K562 (cell line): ENCODE data around the gene HAGHL. TPM values are rescaled to one million over a fixed set of nuclear protein-coding genes. Genes with fewer than 3 reads are reported as not detected.

Experiments
- ATAC-seq: fragments of 200-7000 bp; cut with Tn5 transposase; 3 replicates; pipeline ENCODE4 v1.9.1; 2020; ENCODE audit warnings: moderate library complexity
- BruUV-seq: library from RNA; stranded (reverse); fragments of 400-500 nt; replicated peaks from 2 replicates; lab custom pipeline; 2021; lab: Mats Ljungman, UMichigan
- CTCF ChIA-PET: fragments of 300-600 bp; formaldehyde crosslinking; extraction: SDS; loops from one replicate; lab custom pipeline; 2021; ENCODE audit warnings: low intra/inter-chr PET ratio; lab: Yijun Ruan, JAX
- POLR2A ChIA-PET: fragments of 300-600, 350-650 bp; sonication (Branson Sonifier 250); formaldehyde crosslinking; extraction: SDS; loops from one replicate; lab custom pipeline; 2021; ENCODE audit warnings: antibody characterized with exemption, inconsistent platforms; lab: Yijun Ruan, JAX
- DNase-seq, 4 experiments: peaks; one replicate each; pipeline versions ENCODE4 v3.0.0 to v3.0.0-alpha.2; 2011 to 2018; ENCODE audit warnings: low spot score in 3 of 4, mixed read lengths in 3 of 4; ENCODE audit errors: extremely low read depth in 1 of 4
- FAIRE-seq: peaks from 2 replicates; lab custom pipeline; 2011; peaks lifted over from hg19 to GRCh38; lab: Jason Lieb, UNC
- H2AFZ ChIP-seq: 2 replicates; pipeline ENCODE4 v1.6.0; 2011; ENCODE audit warnings: low read depth, low read length, control low read depth, inconsistent platforms
- H3K27ac ChIP-seq: fragments of 200-600 bp; 3 replicates; pipeline ENCODE4 v1.8.0; 2011; ENCODE audit warnings: low read depth, mild to moderate bottlenecking, control low read depth, inconsistent platforms, low read length, moderate library complexity, mixed read lengths; ENCODE audit errors: extremely low read depth
- H3K27me3 ChIP-seq, 2 experiments: fragments of 300-600 bp in 1 of 2; 2 replicates in 1 of 2; 3 replicates in 1 of 2; pipeline versions ENCODE4 v1.6.0 to v1.8.0; 2011; ENCODE audit warnings: inconsistent platforms in 2 of 2, low read length in 2 of 2, mild to moderate bottlenecking in 1 of 2, mixed read lengths in 1 of 2, moderate library complexity in 1 of 2; ENCODE audit not compliant: control insufficient read depth in 2 of 2, insufficient read depth in 2 of 2
- H3K36me3 ChIP-seq: fragments of 300-600 bp; 3 replicates; pipeline ENCODE4 v1.8.0; 2011; ENCODE audit warnings: mild to moderate bottlenecking, low read length, inconsistent platforms; ENCODE audit not compliant: control insufficient read depth, insufficient read depth
- H3K4me1 ChIP-seq, 2 experiments: fragments of 200-600 bp in 1 of 2; replicated peaks in 1 of 2; 2 replicates in 1 of 2; 3 replicates in 1 of 2; pipeline versions ENCODE4 v1.5.1 to v1.8.0; 2011; ENCODE audit warnings: inconsistent platforms in 2 of 2, low read length in 2 of 2, mild to moderate bottlenecking in 1 of 2, mixed read lengths in 1 of 2, moderate library complexity in 1 of 2; ENCODE audit not compliant: control insufficient read depth in 2 of 2, insufficient read depth in 2 of 2
- H3K4me2 ChIP-seq: 2 replicates; pipeline ENCODE4 v1.6.1; 2011; ENCODE audit warnings: low read length, control low read depth, inconsistent platforms, mixed read lengths; ENCODE audit not compliant: insufficient read depth
- H3K4me3 ChIP-seq: fragments of 200-600 bp; sonication (generic), shearing (Covaris generic); 2 replicates; pipeline ENCODE4 v1.5.1; 2016; ENCODE audit warnings: control low read depth, inconsistent platforms
- H3K79me2 ChIP-seq: fragments of 200-600 bp; 3 replicates; pipeline ENCODE4 v1.8.0; 2011; ENCODE audit warnings: low read length, inconsistent platforms; ENCODE audit not compliant: control insufficient read depth, insufficient read depth
- H3K9ac ChIP-seq, 2 experiments: 2 replicates each; pipeline versions ENCODE4 v1.6.0 to v1.6.1; 2011; ENCODE audit warnings: low read depth in 2 of 2, low read length in 2 of 2, control low read depth in 1 of 2, inconsistent platforms in 1 of 2, mild to moderate bottlenecking in 1 of 2, mixed read lengths in 1 of 2; ENCODE audit not compliant: insufficient read depth in 1 of 2
- H3K9me1 ChIP-seq: one replicate; pipeline ENCODE4 v1.6.0; 2011; ENCODE audit warnings: inconsistent platforms, mild to moderate bottlenecking, low read length, moderate library complexity; ENCODE audit not compliant: control insufficient read depth, insufficient read depth
- H3K9me3 ChIP-seq: replicated peaks from 2 replicates; pipeline ENCODE4 v1.5.1; 2011; ENCODE audit warnings: low read depth, low read length, inconsistent platforms; ENCODE audit not compliant: control insufficient read depth, insufficient read depth
- H4K20me1 ChIP-seq: replicated peaks from 2 replicates; pipeline ENCODE4 v1.6.1; 2011; ENCODE audit warnings: low read length, inconsistent platforms, mixed read lengths; ENCODE audit not compliant: control insufficient read depth, insufficient read depth
- CSDE1 ChIP-seq, 2 experiments: fragments of 450-650 bp; IDR thresholded peaks; 2 replicates each; pipeline ENCODE4 v1.6.1; 2016; ENCODE audit warnings: mild to moderate bottlenecking in 1 of 2
- CTBP1 ChIP-seq: fragments of 450-650 bp; IDR thresholded peaks from 2 replicates; pipeline ENCODE4 v1.6.1; 2016; ENCODE audit warnings: borderline replicate concordance
- CTCFL ChIP-seq: IDR thresholded peaks from 2 replicates; pipeline ENCODE4 v1.6.1; 2011; ENCODE audit warnings: borderline replicate concordance, low read depth, mild to moderate bottlenecking, moderate library complexity, low read length; ENCODE audit not compliant: insufficient read depth, poor library complexity, severe bottlenecking
- GTF2B ChIP-seq: IDR thresholded peaks from 2 replicates; pipeline ENCODE4 v1.6.1; 2011; ENCODE audit not compliant: insufficient read length; ENCODE audit errors: extremely low read depth
- HMBOX1 ChIP-seq: sonication (generic); IDR thresholded peaks from 2 replicates; pipeline ENCODE4 v1.6.1; 2016
- PBX2 ChIP-seq, 2 experiments: IDR thresholded peaks in 1 of 2; conservative IDR thresholded peaks in 1 of 2; 2 replicates each; pipeline ENCODE4 v1.6.1; 2016; ENCODE audit warnings: low read depth in 2 of 2, mild to moderate bottlenecking in 1 of 2, missing compliant biosample characterization in 1 of 2, missing genetic modification characterization in 1 of 2, moderate library complexity in 1 of 2
- PML ChIP-seq: IDR thresholded peaks from 2 replicates; pipeline ENCODE4 v1.6.1; 2012; ENCODE audit warnings: low read length, inconsistent platforms
- PYGO2 ChIP-seq: fragments of 450-650 bp; IDR thresholded peaks from 2 replicates; pipeline ENCODE4 v1.6.1; 2016; ENCODE audit warnings: mild to moderate bottlenecking, missing genetic modification characterization, moderate library complexity, missing compliant biosample characterization
- SIX5 ChIP-seq, 2 experiments: IDR thresholded peaks; 2 replicates each; pipeline ENCODE4 v1.6.1; 2011; ENCODE audit warnings: low read length in 2 of 2, borderline replicate concordance in 1 of 2, low read depth in 1 of 2, mild to moderate bottlenecking in 1 of 2, moderate library complexity in 1 of 2; ENCODE audit not compliant: insufficient read depth in 1 of 2
- TRIM24 ChIP-seq, 2 experiments: fragments of 450-650 bp; IDR thresholded peaks; 2 replicates each; pipeline ENCODE4 v1.6.1; 2016
- ZNF3 ChIP-seq: fragments of 250-450 bp; sonication (Bioruptor Pico); IDR thresholded peaks from 2 replicates; pipeline ENCODE4 v1.5.0; 2021; ENCODE audit warnings: mild to moderate bottlenecking, moderate library complexity
- ZSCAN29 ChIP-seq: fragments of 450-650 bp; IDR thresholded peaks from 2 replicates; pipeline ENCODE4 v1.6.1; 2017
- WGBS: fragments of 100-300 bp; shearing (Covaris generic); methylation state at CpG from one replicate; pipeline ENCODE4 v1.1.6; 2016; ENCODE audit warnings: low coverage, mixed read lengths; ENCODE audit not compliant: insufficient coverage; ENCODE audit errors: missing lambda C conversion rate; 5-methylcytosine and 5-hydroxymethylcytosine counted together
- in situ Hi-C: fragments of 300-500 bp; cut with MboI; formaldehyde crosslinking; loops from 4 replicates; pipeline ENCODE4 v1.15.0; 2018; ENCODE audit warnings: inconsistent platforms, mixed read lengths
- intact Hi-C: fragments of 100-400 bp; cut with micrococcal nuclease; formaldehyde crosslinking; loops from 2 replicates; pipeline ENCODE4 v1.14.2; 2022
- polyA plus RNA-seq, 8 experiments: library from polyadenylated mRNA; depleted of rRNA in 4 of 8; stranded (reverse) in 5 of 8; unstranded in 3 of 8; fragments of >200 nt; fragmentation: Nextera tagmentation in 2 of 8; fragmentation: Illumina TruSeq in 1 of 8; extraction: Ambion mirVana in 2 of 8; extraction: Trizol in 1 of 8; gene quantifications; 2 replicates each; pipeline versions ENCODE4 v1.2.1 to v1.2.3, GENCODE V29; 2011 to 2014; ENCODE audit warnings: inconsistent platforms in 1 of 8, missing spikeins in 1 of 8
- total RNA-seq, 7 experiments: library from RNA; depleted of rRNA in 6 of 7; stranded (reverse); fragments of >200 nt in 6 of 7; fragmentation: Illumina TruSeq in 2 of 7; extraction: Trizol in 2 of 7; gene quantifications; 2 replicates each; pipeline versions ENCODE4 v1.2.1 to v1.2.3, GENCODE V29; 2011 to 2021; ENCODE audit warnings: low replicate concordance in 1 of 7

HAGHL gene
- total and polyA plus RNA-seq, 9 of the 15 experiments (the other 6 are each of a cell fraction or from before 2014, with no cell fraction given) = 0.31 to 83.4 (median 20.7) TPM

- Histone ChIP-seq H3K4me3 (no peak overlapping the region), H2AFZ (peak overlapping the region; percentile 55)
- TF ChIP-seq CTCFL = no peak
- no peak for TF ChIP-seq ZNF3 (CRISPR knock-in tag)
- TF ChIP-seq GTF2B = no peak
- TF ChIP-seq ZSCAN29 = no peak
- TF ChIP-seq HMBOX1 = no peak
- no peak for TF ChIP-seq PBX2 (CRISPR knock-in tag; IDR thresholded peaks at IDR 0.05; ENCODE audit: low read depth)
- no peak for TF ChIP-seq PBX2 (tag; conservative IDR thresholded peaks at IDR 0.05; ENCODE audit: low read depth)
- no peak for TF ChIP-seq CTBP1
- no peak for TF ChIP-seq PYGO2
- no peak for TF ChIP-seq SIX5 (IDR thresholded peaks at IDR 0.05; ENCODE audit: borderline replicate concordance in 1 of 2, insufficient read depth in 1 of 2, low read depth in 1 of 2, low read length in 2 of 2)
- no peak for TF ChIP-seq PML
- no peak for TF ChIP-seq CSDE1 (IDR thresholded peaks at IDR 0.05)
- TF ChIP-seq TRIM24 (IDR thresholded peaks at IDR 0.05) = no peak
- TF ChIP-seq, all 486 proteins: peak for 0
- Histone ChIP-seq H3K9ac (peak overlapping the region in 1 of 2 experiments; percentile 48; a peak in 1 of 4 replicates), H3K36me3 (no peaks in the 10 kb centered on the region), H3K4me1 (peaks cover 6 to 18% of the 10 kb centered on the region in 2 experiments; a peak in 3 of 5 replicates), H3K79me2 (no peaks in the 10 kb centered on the region), H3K9me1 (no peaks in the 10 kb centered on the region), H4K20me1 (no peaks in the 10 kb centered on the region), H3K27me3 (no peaks in the 10 kb centered on the region), H3K9me3 (no peaks in the 10 kb centered on the region), H3K27ac (no peak overlapping the region), H3K4me2 (no peak overlapping the region)
- in situ Hi-C loops = no loop called here
- FAIRE-seq = no peak
- intact Hi-C loops = no loop called here
- POLR2A ChIA-PET = interaction anchor here (0.6 to 1.4 kb wide), 3 partner anchors 11 to 345 kb away, joined by 3 to 5 read pairs (median 3); partner anchors contain the start of gene CIAO3
- CTCF ChIA-PET = no interaction called here
- BruUV-seq = no TSS peak
- DNase-seq = no peak
- 32% methylated on average over 10 of the region's 10 CpGs for WGBS
- no peak for ATAC-seq
These were observed 25.1 kb downstream of the HAGHL start for GRCh38 chr16:752007-752312.
